HAP-1 (cell line): Measurements from ENCODE around the gene WWOX.

Experiments used
- DNase-seq, 2 experiments: peaks; one replicate each; pipeline ENCODE4 v3.0.0-alpha.2; 2016 to 2020; ENCODE audit warnings: low spot score in 2 of 2
- H3K27me3 ChIP-seq: fragments of 250-450 bp; sonication (Bioruptor Pico); 2 replicates; pipeline ENCODE4 v1.5.1; 2020; ENCODE audit warnings: low read depth, mild to moderate bottlenecking, moderate library complexity
- H3K36me3 ChIP-seq: fragments of 250-450 bp; sonication (Bioruptor Pico); replicated peaks from 2 replicates; pipeline ENCODE4 v1.5.1; 2020; ENCODE audit warnings: mild to moderate bottlenecking
- H3K4me1 ChIP-seq: fragments of 250-450 bp; sonication (Bioruptor Pico); 2 replicates; pipeline ENCODE4 v1.5.1; 2020; ENCODE audit warnings: mild to moderate bottlenecking
- H3K4me3 ChIP-seq: fragments of 250-450 bp; sonication (Bioruptor Pico); 2 replicates; pipeline ENCODE4 v1.5.1; 2020; ENCODE audit warnings: mild to moderate bottlenecking, moderate library complexity
- H3K9me3 ChIP-seq: fragments of 250-450 bp; sonication (Bioruptor Pico); 2 replicates; pipeline ENCODE4 v1.5.1; 2020; ENCODE audit warnings: mild to moderate bottlenecking, moderate library complexity
- in situ Hi-C: fragments of 300-500 bp; cut with MboI; formaldehyde crosslinking; loops from 3 replicates; pipeline ENCODE4 v1.14.3; 2020; ENCODE audit warnings: low sequenced_read_pairs, inconsistent platforms, mixed read lengths

WWOX gene

GRCh38 chr16:78664811-78665772 lies 565.6 kb downstream of the WWOX start:
- Histone ChIP-seq H3K9me3 (no peaks in the 10 kb centered on the region), H3K27me3 (no peaks in the 10 kb centered on the region), H3K4me3 (no peak overlapping the region), H3K4me1 (no peaks in the 10 kb centered on the region), H3K36me3 (no peaks in the 10 kb centered on the region)
- in situ Hi-C loops, result no loop called here
- no peak for DNase-seq

- Histone ChIP-seq H3K4me3 (no peak overlapping the region), H3K36me3 (no peaks in the 10 kb centered on the region), H3K27me3 (no peaks in the 10 kb centered on the region), H3K9me3 (no peaks in the 10 kb centered on the region), H3K4me1 (no peaks in the 10 kb centered on the region)
- in situ Hi-C loops, result no loop called here
- DNase-seq, result no peak
Observed at GRCh38 chr16:78666318-78666717, 566.9 kb downstream of the WWOX start.

- Histone ChIP-seq H3K27me3 (no peaks in the 10 kb centered on the region), H3K9me3 (no peaks in the 10 kb centered on the region), H3K4me3 (no peak overlapping the region), H3K36me3 (no peaks in the 10 kb centered on the region), H3K4me1 (no peaks in the 10 kb centered on the region)
- DNase-seq, result no peak
- in situ Hi-C loops, result no loop called here
Observed at GRCh38 chr16:78667675-78668074, 568.2 kb downstream of the WWOX start.

GRCh38 chr16:78668393-78668792 lies 568.9 kb downstream of the WWOX start:
- no peak for DNase-seq
- H3K36me3 ChIP-seq, result no peaks in the 10 kb centered on the region
- in situ Hi-C loops, result no loop called here
- H3K9me3 ChIP-seq, result no peaks in the 10 kb centered on the region
- H3K4me1 ChIP-seq, result no peaks in the 10 kb centered on the region
- H3K4me3 ChIP-seq, result no peak overlapping the region
- H3K27me3 ChIP-seq, result no peaks in the 10 kb centered on the region

GRCh38 chr16:78669994-78670393 lies 570.5 kb downstream of the WWOX start:
- in situ Hi-C loops, result no loop called here
- no peak for DNase-seq
- Histone ChIP-seq H3K9me3 (no peaks in the 10 kb centered on the region), H3K4me1 (no peaks in the 10 kb centered on the region), H3K4me3 (no peak overlapping the region), H3K36me3 (no peaks in the 10 kb centered on the region), H3K27me3 (no peaks in the 10 kb centered on the region)

- DNase-seq, result no peak
- Histone ChIP-seq H3K4me3 (no peak overlapping the region), H3K4me1 (no peaks in the 10 kb centered on the region), H3K36me3 (no peaks in the 10 kb centered on the region), H3K27me3 (no peaks in the 10 kb centered on the region), H3K9me3 (no peaks in the 10 kb centered on the region)
- in situ Hi-C loops, result no loop called here
Observed at GRCh38 chr16:78672779-78673556, 573.5 kb downstream of the WWOX start.

GRCh38 chr16:78673884-78674283 lies 574.4 kb downstream of the WWOX start:
- Histone ChIP-seq H3K36me3 (no peaks in the 10 kb centered on the region), H3K4me3 (no peak overlapping the region), H3K27me3 (no peaks in the 10 kb centered on the region), H3K4me1 (no peaks in the 10 kb centered on the region), H3K9me3 (no peaks in the 10 kb centered on the region)
- in situ Hi-C loops, result no loop called here
- DNase-seq, result no peak

GRCh38 chr16:78675312-78675711 lies 575.9 kb downstream of the WWOX start:
- Histone ChIP-seq H3K9me3 (no peaks in the 10 kb centered on the region), H3K4me1 (no peaks in the 10 kb centered on the region), H3K27me3 (no peaks in the 10 kb centered on the region), H3K4me3 (no peak overlapping the region), H3K36me3 (no peaks in the 10 kb centered on the region)
- DNase-seq, result no peak
- in situ Hi-C loops, result no loop called here

- no peaks in the 10 kb centered on the region for H3K36me3 ChIP-seq
- DNase-seq, result no peak
- no peaks in the 10 kb centered on the region for H3K9me3 ChIP-seq
- no peak overlapping the region for H3K4me3 ChIP-seq
- no peaks in the 10 kb centered on the region for H3K4me1 ChIP-seq
- in situ Hi-C loops, result no loop called here
- no peaks in the 10 kb centered on the region for H3K27me3 ChIP-seq
Observed at GRCh38 chr16:78675951-78676792, 576.7 kb downstream of the WWOX start.

GRCh38 chr16:78677181-78677731 lies 577.8 kb downstream of the WWOX start:
- no peak overlapping the region for H3K4me3 ChIP-seq
- no peaks in the 10 kb centered on the region for H3K4me1 ChIP-seq
- in situ Hi-C loops, result no loop called here
- H3K36me3 ChIP-seq, result no peaks in the 10 kb centered on the region
- no peaks in the 10 kb centered on the region for H3K27me3 ChIP-seq
- no peak for DNase-seq
- H3K9me3 ChIP-seq, result no peaks in the 10 kb centered on the region

- no peak overlapping the region for H3K4me3 ChIP-seq
- no peak for DNase-seq
- in situ Hi-C loops, result no loop called here
Observed at GRCh38 chr16:78679546-78679945, 580.1 kb downstream of the WWOX start.

GRCh38 chr16:78681743-78682142 lies 582.3 kb downstream of the WWOX start:
- DNase-seq, result no peak
- no peak overlapping the region for H3K4me3 ChIP-seq
- H3K4me1 ChIP-seq, result no peaks in the 10 kb centered on the region
- in situ Hi-C loops, result no loop called here
- no peaks in the 10 kb centered on the region for H3K27me3 ChIP-seq
- no peaks in the 10 kb centered on the region for H3K9me3 ChIP-seq
- no peaks in the 10 kb centered on the region for H3K36me3 ChIP-seq

More at GRCh38 chr16:78679546-78679945, 580.1 kb downstream of the WWOX start:
- Histone ChIP-seq H3K27me3 (no peaks in the 10 kb centered on the region), H3K9me3 (no peaks in the 10 kb centered on the region), H3K4me1 (no peaks in the 10 kb centered on the region), H3K36me3 (no peaks in the 10 kb centered on the region)

- DNase-seq, result no peak
- Histone ChIP-seq H3K9me3 (no peaks in the 10 kb centered on the region), H3K27me3 (no peaks in the 10 kb centered on the region), H3K4me1 (no peaks in the 10 kb centered on the region), H3K4me3 (no peak overlapping the region), H3K36me3 (no peaks in the 10 kb centered on the region)
- in situ Hi-C loops, result no loop called here
Observed at GRCh38 chr16:78684030-78684611, 584.7 kb downstream of the WWOX start.
